ENCODE data around the gene ZNF267. TPM values are rescaled to one million over a fixed set of nuclear protein-coding genes. Genes with fewer than 3 reads are reported as not detected.

ZNF267 gene
- total RNA-seq, 1 experiment from 2014 or later, result 25.3 TPM

- ChIA-PET POLR2A (no interaction called here), CTCF (no interaction called here)
- H3K9me3 Mint-ChIP-seq, result peaks cover 75% of the 10 kb centered on the region
- no peak overlapping the region for H3K4me3 Mint-ChIP-seq
- ATAC-seq (no peak), DNase-seq (ENCODE audit: low spot score) (no peak)
- H3K27me3 Mint-ChIP-seq (ENCODE audit: low read depth), result peaks cover 49% of the 10 kb centered on the region
- no peaks in the 10 kb centered on the region for H3K4me1 Mint-ChIP-seq
- no peak overlapping the region for H3K27ac Mint-ChIP-seq
- peaks cover 10% of the 10 kb centered on the region; the same call in 1 of the 2 replicates for H3K36me3 Mint-ChIP-seq
- no peak for TF ChIP-seq RORB (CRISPR knock-in tag; IDR thresholded peaks at IDR 0.05)
- TF ChIP-seq, protein P1, sequence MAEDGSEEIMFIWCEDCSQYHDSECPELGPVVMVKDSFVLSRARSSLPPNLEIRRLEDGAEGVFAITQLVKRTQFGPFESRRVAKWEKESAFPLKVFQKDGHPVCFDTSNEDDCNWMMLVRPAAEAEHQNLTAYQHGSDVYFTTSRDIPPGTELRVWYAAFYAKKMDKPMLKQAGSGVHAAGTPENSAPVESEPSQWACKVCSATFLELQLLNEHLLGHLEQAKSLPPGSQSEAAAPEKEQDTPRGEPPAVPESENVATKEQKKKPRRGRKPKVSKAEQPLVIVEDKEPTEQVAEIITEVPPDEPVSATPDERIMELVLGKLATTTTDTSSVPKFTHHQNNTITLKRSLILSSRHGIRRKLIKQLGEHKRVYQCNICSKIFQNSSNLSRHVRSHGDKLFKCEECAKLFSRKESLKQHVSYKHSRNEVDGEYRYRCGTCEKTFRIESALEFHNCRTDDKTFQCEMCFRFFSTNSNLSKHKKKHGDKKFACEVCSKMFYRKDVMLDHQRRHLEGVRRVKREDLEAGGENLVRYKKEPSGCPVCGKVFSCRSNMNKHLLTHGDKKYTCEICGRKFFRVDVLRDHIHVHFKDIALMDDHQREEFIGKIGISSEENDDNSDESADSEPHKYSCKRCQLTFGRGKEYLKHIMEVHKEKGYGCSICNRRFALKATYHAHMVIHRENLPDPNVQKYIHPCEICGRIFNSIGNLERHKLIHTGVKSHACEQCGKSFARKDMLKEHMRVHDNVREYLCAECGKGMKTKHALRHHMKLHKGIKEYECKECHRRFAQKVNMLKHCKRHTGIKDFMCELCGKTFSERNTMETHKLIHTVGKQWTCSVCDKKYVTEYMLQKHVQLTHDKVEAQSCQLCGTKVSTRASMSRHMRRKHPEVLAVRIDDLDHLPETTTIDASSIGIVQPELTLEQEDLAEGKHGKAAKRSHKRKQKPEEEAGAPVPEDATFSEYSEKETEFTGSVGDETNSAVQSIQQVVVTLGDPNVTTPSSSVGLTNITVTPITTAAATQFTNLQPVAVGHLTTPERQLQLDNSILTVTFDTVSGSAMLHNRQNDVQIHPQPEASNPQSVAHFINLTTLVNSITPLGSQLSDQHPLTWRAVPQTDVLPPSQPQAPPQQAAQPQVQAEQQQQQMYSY (CRISPR knock-in tag; IDR thresholded peaks at IDR 0.05), result no peak
These were observed 10.8 kb upstream of the ZNF267 start for GRCh38 chr16:31862761-31863160.

- Mint-ChIP-seq H3K9me3 (peaks cover 34% of the 10 kb centered on the region), H3K4me1 (peaks cover 3% of the 10 kb centered on the region), H3K36me3 (peaks cover 7% of the 10 kb centered on the region; the same call in 1 of the 2 replicates), H3K27ac (no peak overlapping the region), H3K4me3 (no peak overlapping the region), H3K27me3 (ENCODE audit: low read depth) (peaks cover 48% of the 10 kb centered on the region)
- ChIA-PET CTCF (interaction anchor here (0.6 to 1.9 kb wide), 10 partner anchors 9 to 726 kb away, joined by 3 to 7 read pairs (median 4); a partner anchor contains a TSS), POLR2A (no interaction called here)
- no peak for ATAC-seq
- TF ChIP-seq NR3C1 (CRISPR knock-in tag; conservative IDR thresholded peaks at IDR 0.05; ENCODE audit: low read depth), result no peak
- no peak for TF ChIP-seq ZNF425 (CRISPR knock-in tag; conservative IDR thresholded peaks at IDR 0.05)
- no peak for TF ChIP-seq MYBL2 (CRISPR knock-in tag; IDR thresholded peaks at IDR 0.05)
- TF ChIP-seq FOXK1 (CRISPR knock-in tag; IDR thresholded peaks at IDR 0.05), result no peak
- no peak for TF ChIP-seq ETV6 (CRISPR knock-in tag; IDR thresholded peaks at IDR 0.05)
- TF ChIP-seq ZNF263 (CRISPR knock-in tag; IDR thresholded peaks at IDR 0.05; ENCODE audit: low read depth), result no peak
- TF ChIP-seq, protein P2, sequence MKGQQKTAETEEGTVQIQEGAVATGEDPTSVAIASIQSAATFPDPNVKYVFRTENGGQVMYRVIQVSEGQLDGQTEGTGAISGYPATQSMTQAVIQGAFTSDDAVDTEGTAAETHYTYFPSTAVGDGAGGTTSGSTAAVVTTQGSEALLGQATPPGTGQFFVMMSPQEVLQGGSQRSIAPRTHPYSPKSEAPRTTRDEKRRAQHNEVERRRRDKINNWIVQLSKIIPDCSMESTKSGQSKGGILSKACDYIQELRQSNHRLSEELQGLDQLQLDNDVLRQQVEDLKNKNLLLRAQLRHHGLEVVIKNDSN (CRISPR knock-in tag; IDR thresholded peaks at IDR 0.05), result no peak
- TF ChIP-seq, protein P3, sequence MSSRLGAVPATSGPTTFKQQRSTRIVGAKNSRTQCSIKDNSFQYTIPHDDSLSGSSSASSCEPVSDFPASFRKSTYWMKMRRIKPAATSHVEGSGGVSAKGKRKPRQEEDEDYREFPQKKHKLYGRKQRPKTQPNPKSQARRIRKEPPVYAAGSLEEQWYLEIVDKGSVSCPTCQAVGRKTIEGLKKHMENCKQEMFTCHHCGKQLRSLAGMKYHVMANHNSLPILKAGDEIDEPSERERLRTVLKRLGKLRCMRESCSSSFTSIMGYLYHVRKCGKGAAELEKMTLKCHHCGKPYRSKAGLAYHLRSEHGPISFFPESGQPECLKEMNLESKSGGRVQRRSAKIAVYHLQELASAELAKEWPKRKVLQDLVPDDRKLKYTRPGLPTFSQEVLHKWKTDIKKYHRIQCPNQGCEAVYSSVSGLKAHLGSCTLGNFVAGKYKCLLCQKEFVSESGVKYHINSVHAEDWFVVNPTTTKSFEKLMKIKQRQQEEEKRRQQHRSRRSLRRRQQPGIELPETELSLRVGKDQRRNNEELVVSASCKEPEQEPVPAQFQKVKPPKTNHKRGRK (CRISPR knock-in tag; IDR thresholded peaks at IDR 0.05; ENCODE audit: borderline replicate concordance), result no peak
- no peak for TF ChIP-seq ZNF416 (CRISPR knock-in tag; IDR thresholded peaks at IDR 0.05)
- TF ChIP-seq, protein P4, sequence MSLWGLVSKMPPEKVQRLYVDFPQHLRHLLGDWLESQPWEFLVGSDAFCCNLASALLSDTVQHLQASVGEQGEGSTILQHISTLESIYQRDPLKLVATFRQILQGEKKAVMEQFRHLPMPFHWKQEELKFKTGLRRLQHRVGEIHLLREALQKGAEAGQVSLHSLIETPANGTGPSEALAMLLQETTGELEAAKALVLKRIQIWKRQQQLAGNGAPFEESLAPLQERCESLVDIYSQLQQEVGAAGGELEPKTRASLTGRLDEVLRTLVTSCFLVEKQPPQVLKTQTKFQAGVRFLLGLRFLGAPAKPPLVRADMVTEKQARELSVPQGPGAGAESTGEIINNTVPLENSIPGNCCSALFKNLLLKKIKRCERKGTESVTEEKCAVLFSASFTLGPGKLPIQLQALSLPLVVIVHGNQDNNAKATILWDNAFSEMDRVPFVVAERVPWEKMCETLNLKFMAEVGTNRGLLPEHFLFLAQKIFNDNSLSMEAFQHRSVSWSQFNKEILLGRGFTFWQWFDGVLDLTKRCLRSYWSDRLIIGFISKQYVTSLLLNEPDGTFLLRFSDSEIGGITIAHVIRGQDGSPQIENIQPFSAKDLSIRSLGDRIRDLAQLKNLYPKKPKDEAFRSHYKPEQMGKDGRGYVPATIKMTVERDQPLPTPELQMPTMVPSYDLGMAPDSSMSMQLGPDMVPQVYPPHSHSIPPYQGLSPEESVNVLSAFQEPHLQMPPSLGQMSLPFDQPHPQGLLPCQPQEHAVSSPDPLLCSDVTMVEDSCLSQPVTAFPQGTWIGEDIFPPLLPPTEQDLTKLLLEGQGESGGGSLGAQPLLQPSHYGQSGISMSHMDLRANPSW (CRISPR knock-in tag; conservative IDR thresholded peaks at IDR 0.05; ENCODE audit: low read depth), result no peak
- no peak for TF ChIP-seq NR1H2 (CRISPR knock-in tag; IDR thresholded peaks at IDR 0.05)
- TF ChIP-seq, protein P5, sequence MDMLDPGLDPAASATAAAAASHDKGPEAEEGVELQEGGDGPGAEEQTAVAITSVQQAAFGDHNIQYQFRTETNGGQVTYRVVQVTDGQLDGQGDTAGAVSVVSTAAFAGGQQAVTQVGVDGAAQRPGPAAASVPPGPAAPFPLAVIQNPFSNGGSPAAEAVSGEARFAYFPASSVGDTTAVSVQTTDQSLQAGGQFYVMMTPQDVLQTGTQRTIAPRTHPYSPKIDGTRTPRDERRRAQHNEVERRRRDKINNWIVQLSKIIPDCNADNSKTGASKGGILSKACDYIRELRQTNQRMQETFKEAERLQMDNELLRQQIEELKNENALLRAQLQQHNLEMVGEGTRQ (CRISPR knock-in tag; IDR thresholded peaks at IDR 0.05), result no peak
- TF ChIP-seq TEAD4 (CRISPR knock-in tag; IDR thresholded peaks at IDR 0.05), result no peak
- TF ChIP-seq NR2C2 (CRISPR knock-in tag; IDR thresholded peaks at IDR 0.05), result no peak
- DNase-seq (ENCODE audit: low spot score), result no peak
These were observed 5.4 kb upstream of the ZNF267 start for GRCh38 chr16:31868164-31868563.
